Right hindlimb (tissue), 1 donor: ENCODE results near the gene DDI2.
A peak's percentile ranks its signal among the peaks of the same experiment; 100 is the strongest.

Source experiments
- DNase-seq: peaks from one replicate; pipeline ENCODE4 v3.0.0-alpha.2; 2018

DDI2 gene

DNA sequence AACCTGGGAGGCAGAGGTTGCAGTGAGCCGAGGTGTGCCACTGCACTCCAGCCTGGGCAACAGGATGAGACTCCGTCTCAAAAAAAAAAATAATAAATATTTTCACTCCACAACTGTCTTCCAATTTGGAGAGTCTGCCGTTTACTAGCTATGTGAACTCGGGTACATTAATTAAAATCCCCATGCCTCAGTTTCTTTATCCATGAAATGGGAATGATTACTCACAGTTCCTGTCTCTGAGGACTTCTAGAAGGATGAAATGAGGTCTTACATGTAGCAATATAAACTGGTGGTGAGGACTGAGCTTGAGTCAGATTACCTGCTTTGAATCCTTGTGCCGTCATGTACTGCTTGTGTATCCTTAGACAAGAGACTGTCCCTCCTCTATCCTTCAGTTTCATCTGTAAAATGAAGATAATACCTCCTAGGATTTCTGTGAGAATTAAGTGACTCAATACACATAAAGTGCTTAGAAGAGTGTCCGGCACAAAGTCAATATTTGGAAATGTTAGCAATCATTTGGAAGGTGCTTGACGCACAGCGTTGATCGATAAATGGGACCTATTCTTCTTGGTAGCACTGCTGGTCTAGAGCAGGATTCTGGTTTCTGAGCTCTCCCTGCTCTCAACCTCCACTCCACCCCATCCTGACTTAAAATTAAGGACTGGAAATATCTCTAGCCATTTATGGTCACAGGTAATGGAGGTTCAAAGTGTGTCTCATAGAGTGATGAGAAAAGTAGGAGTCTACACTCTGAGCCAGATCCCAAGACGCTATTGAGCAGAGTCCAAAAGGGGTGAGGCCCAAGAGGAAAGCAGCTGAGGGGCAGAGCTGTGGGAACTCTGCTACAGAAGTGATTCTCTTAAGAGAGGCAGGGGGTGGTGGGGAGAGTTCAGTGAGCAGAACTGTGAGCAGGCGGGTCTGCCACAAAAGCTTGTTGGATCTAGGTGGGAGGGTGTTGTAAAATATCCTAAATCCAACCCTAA, 11.6 kb upstream of the DDI2 start:
- no peak for DNase-seq

DNA sequence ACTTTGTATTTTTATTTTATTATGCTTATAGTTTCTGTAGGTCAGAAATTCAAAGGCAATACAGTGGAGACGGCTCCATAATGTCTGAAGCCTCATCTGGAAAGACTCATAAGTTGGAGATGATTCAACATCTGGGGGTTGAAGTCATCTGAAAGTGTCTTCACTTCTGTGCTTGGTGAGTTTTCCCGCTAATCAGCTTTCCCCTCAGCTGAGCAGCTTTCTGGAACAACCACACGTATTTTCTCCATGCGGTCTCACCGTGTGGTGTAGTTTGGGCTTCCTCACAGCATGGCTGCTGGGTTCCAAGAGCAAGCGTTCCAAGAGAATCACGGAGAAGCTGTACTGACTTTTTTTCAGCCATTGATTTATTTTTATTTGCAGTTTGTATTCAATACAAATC, 7.6 kb upstream of the DDI2 start:
- no peak for DNase-seq

DNA sequence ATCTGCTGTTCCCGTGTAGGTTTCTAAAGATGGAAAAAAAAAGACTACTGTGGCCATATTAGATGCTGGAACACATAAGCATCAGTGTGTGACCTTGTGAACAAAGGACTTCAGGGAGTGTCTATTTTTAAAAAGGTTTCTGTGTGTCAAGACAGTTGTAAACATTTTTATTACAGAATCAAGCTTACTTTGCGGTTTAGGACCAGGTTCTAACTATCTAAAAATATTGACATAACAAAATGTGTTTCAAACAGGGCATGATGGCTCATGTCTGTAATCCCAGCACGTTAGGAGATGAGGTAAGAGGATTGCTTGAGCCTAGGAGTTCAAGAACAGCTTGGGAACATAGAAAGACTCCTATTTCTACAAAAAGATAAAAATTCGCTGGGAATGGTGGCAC, 7.1 kb upstream of the DDI2 start:
- no peak for DNase-seq

DNA sequence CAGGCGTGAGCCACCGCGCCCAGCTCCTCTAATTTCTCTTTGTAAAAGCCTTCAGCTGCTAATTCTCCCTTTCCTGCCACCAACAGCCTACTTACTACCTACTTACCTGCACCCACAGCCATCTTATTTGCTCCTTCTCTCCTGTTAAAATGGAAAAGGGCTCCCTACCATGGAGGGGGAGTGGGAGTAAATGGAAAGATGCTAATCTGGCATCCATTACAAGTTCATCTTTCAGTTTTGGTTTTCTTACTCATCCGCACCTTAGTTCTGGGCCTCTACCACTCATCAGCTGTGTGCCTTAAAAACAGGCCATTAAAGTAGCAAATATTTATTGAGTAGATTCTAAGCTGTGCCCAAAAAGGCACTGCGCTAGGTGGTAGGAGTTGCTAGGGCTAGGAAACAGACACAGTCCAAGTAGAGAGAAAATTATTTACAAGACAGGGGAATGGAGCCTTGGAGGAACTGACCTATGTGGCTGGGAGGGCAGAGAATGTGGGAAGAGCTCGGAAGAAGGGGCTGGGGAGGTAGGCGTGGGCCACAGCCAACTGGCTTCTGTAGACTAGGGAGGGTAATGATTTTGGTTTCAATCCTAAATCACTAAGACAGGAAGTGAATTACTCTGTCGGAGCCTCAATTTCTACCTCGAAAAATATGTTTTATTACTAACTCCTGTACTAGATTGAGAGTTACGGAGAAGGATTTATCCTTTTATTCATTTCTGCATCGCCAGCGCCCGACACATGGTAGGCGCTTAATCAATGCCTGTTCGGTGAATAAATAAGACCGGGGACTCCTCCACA, 685 bp upstream of the DDI2 start:
- peak; percentile 59 for DNase-seq

DNA sequence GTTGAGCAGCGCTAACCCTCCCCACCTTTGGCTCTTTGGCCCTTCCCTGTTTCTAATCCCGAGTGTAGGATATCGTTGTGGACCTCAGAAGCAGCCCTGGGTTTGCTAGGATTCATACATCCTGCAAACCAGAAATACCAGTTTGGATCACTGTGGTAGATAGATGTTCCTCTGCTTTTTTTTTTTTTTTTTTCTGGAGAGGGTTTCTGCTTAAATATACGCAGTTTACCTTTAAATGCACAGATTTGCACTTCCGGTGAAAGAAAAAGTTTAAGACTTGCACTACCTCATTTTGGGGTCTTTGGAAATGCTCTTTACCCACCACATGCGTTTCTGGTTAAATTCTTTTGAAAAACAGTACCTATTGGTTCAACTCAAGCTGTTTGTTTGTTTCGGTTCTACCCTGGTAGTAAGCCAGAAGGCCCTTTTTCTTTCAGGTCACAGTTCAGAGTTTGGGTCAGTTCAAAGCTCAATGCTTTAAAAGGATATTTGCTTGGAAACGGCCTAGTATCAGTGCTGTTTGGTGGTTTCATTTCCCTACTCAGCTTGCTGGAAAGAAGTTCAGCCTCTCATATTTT, 908 bp downstream of the DDI2 start:
- DNase-seq: no peak

DNA sequence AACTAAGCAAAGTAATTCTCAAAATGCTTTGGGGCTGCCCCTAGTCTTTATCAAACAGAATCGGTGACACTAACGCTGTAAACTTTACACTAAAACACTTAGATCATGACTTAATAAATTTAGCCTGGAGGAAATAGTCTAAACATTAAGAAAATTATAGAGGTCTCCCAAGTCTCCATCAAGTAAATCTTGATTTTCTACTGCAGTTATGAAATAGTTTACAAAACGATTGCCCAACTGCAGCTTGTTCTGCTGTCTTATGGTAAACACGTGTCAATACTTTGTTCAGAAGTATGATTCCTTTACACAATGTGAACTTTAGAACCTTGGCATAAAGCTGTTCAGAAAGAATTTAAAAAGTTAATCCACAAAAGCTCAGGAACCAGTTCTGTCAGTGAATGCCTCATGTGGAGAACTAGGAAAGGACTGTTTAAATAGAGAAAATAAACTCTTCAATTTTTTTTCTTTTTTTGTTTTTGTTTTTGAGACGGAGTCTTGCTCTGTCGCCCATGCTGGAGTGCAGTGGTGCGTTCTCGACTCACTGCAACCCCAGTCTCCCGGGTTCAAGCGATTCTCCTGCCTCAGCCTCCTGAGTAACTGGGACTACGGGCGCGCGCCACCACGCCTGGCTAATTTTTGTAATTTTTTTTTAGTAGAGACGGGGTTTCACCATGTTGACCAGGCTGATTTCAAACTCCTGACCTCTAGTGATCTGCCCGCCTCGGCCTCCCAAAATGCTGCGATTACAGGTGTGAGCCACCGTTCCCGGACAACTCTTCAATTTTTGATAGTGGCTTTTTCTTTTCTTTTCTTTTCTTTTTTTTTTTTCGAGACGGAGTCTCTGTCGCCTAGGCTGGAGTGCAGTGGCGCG, 1.6 kb downstream of the DDI2 start:
- DNase-seq: no peak

DNA sequence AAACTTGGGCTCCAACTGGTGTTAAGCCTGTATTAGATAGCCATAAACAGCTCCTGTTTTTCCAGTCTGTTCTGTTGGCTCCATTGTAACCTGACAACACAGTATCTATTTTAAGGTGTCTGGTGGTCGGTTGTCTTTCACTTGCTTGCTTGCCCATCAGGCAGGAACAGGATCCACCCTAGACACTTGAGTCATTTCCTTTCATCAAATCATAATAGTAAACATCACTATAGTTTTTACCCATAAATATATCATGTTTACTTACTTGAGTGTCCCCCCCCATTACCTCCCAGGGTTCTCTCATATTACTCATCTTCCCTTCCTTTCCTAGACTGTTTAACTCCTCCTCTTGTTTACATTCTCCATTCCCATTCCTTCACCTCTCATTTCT, 2.9 kb downstream of the DDI2 start:
- no peak for DNase-seq

DNA sequence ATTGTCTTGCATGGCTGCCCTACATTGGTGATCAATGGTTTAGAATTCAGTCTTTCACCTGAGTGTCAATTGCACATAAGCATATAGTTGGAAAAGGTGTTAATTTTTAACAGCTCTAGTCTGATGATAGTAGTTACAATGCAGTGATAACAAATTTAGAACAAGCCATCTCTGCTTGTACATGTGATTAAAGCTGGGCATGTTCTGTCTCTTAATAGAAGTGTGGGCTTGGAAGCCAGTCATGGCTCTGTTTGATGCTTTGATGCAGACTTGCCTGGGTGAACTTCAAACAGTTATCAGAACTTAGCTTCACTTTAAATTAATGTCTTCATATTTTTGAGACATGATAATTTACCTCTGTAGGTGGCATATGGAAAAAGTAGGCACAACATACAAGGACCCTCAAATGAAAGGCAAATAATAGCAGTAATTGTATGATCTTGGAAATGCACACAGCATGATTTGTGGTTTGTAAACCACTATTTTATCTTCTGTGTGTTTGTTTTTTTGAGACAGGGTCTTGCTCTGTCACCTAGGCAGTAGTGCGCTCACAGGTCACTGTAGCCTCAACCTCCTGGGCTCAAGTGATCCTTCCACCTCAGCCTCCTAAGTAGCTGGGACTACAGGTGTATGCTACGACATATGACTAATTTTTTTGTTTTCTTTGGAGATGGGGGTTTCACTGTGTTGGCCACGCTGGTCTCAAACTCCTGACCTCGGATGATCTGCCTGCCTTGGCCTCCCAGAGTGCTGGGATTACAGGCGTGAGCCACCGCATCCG, 3.8 kb downstream of the DDI2 start:
- DNase-seq: no peak

DNA sequence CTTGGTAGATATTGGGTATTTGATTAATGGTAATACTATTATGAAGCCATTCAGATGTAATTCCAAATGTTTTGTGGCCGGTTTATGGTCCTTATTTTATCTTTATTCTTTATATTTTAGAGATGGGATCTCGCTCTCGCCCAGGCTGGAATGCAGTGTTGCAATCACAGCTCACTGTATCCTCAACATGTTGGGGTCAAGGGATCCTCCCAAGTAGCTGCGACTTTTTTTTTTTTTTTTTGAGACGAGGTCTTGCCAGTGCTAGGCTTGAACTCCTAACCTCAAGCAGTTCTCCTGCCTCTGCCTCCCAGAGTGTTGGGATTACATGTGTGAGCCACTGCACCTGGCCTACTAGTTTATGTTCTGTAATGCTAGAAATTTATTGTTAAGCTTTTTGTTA, 4.7 kb downstream of the DDI2 start:
- DNase-seq: no peak

DNA sequence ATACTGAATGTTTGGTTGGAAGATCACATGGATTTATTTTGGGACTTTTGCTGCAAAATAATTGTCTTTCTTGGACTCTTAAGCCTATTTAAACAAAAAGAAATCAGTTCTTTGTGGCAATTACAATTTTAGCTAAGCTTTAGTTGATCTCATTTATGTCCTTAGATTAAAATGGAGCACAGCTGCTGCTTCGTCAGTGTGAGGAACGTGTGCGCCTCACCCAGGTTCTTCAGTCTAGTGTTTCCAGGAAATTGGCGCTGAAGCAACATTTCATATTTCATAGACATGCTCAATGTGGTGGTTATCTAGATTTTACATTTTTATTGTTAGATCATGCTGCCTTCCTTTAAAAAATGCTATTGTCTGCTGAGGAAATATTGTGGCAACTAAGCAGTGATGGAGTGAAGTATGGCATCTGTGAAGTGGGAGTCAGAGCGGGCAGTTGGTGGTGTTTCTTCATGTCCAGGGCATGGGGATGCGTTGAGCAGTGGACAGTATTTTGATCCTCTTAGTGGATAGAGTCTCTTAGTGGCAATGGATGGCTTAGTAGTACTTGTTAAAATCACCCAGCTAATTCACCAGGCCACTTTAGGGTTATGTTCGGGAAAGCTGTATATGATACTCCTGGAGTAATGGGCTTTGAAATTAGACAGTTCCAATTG, 5.6 kb downstream of the DDI2 start:
- DNase-seq: no peak

DNA sequence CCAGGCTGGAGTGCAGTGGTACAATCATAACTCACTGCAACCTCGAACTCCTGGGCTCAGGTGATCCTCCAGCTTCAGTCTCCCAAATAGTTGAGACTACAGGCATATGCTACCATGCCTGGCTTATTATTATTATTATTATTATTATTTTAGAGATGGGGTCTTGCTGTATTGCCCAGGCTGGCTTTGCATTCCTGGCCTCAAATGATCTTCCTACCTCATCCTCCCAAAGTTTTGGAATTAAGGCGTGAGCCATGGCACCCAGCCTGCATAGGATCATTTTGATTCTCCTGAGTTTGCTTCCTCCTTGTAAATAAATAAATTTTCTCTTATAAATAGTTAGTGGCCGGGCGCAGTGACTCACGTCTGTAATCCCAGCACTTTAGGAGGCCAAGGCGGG, 6.2 kb downstream of the DDI2 start:
- DNase-seq: no peak

DNA sequence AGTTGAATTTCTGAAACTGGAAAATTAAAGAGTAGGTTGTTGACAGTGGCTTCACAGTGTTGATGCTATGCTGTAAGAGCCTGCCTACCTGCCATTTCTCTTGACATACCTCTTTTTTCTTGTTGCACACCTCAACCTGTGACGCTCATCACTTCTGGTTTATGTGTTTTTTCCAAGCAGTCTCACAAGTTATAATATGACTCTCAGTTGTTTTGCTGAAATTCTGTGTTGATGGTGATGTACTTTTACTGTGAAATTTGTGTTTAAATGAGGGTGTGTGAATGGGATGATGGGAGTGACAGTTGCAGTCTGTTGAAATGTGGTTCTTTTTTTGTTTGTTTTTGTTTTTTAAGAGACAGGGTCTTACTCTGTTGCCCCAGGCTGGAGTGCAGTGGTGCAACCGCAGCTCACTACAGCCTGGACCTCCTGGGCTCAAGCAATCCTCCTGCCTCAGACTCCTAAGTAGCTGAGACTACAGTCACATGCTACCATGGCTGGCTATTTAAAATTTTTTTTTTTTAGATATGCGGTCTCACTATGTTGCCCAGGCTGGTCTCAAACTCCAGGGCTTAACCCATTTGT, 7.0 kb downstream of the DDI2 start:
- DNase-seq: no peak

DNA sequence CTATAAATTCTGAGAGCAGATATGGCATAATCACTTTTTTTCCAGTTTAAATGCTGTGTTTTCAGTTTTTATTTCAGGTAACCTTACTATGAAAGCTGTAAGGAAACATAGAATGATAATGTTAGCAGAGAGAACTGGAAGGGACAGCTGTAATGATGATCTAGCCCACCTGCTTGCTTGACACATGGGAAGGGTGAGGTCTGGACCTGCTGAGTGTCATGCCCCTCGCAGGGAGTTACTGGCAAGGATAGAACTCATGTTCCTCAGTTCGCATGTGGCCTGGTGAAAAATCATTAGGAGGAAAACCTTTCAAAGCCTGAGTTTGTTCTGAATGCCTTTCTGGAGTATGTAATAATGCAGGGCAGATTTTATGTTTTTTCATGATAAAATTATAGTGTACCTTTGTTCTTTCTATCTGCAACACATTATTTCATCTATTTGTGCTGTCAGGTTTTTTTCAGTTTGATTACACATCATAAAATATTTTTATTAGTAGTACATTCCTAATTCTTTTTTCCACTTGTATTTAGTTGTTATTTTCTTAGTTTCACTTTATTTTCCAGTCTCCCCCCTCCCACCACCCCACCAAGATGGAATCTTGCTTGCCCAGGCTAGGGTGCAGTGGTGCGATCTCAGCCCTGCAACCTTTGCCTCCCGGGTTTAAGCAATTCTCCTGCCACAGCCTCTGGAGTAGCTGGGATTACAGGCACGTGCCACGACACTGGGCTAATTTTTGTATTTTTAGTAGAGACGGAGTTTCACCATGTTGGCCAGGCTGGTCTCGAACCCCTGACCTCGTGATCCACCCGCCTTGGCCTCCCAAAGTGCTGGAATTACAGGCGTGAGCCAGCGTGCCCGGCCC, 8.0 kb downstream of the DDI2 start:
- no peak for DNase-seq

DNA sequence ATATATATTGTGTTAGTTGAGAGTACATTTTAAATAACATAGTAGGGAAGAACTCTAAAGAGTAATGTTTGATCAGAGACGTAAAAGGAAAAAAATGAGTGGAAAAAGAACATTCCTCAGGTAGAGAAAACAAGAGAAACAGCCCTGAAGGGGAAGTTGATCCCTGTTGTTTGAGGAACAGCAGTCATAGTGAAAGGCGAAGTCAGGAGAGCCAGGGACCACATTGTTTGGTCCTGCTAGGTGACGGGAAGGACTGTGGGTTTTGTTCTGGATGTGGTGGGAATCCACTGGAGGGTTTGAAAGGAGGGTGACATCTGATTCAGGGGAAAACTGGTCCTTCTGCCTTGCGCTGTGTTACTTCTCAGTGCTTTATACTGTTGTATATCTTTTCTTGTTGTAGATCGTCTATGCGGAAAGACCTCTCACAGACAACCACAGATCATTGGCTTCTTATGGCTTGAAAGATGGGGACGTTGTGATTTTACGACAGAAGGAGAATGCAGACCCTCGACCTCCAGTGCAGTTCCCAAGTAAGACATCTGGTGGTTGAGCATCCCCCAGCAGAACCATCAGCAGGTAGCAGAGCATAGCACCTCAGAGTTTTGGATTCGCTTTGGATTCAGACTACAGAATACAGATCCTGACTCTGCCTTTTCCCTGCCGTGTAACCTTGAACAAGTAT, 9.2 kb downstream of the DDI2 start:
- DNase-seq: no peak

DNA sequence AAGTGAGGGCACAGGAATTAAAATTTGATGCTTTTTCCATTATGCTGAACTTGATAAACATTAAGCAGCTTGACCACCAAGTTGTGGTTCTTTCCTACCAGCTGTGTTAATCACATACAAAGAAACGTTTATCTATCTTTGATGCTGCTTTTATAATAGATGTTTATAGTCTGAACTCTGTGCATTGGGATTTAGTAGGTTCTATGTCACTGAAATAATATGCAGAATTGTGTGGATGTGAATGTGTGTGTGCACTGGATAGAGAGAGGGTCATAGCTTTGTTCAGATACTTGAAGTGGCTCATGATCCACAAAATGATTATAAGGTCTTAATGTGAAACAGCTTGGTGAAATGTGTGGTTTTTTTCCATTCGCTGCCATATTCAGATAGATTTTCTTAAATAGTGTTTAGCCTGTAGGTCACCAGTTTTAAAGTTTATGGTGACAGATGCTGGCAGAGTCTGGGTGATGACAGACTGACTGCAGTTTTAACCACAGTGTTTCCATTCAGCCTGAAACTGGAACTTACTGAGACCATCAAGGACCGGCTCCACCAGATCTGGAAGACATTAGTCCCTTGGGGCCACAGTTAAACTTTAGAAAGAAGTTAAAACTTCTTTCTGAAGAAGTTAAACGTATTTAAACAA, 10.2 kb downstream of the DDI2 start:
- DNase-seq: peak; percentile 24

DNA sequence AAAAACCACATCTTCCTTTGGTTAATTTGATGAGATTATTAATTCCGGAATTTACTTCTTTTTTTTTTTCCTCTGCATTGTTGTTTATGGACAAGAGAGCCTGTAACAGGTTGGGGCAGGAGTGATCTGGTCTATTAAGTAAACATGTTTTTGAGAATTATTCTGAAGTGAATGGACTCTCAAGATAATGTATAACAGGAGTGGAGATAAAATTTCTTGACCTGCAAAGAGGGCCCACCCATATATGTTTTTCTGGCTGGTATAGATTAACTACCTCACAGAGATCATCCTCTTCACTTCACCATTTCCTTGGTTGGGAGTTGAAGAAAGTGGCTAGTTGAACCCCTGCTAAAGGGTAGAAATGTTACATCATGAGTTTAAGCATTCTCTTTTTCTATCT, 10.7 kb downstream of the DDI2 start:
- no peak for DNase-seq

DNA sequence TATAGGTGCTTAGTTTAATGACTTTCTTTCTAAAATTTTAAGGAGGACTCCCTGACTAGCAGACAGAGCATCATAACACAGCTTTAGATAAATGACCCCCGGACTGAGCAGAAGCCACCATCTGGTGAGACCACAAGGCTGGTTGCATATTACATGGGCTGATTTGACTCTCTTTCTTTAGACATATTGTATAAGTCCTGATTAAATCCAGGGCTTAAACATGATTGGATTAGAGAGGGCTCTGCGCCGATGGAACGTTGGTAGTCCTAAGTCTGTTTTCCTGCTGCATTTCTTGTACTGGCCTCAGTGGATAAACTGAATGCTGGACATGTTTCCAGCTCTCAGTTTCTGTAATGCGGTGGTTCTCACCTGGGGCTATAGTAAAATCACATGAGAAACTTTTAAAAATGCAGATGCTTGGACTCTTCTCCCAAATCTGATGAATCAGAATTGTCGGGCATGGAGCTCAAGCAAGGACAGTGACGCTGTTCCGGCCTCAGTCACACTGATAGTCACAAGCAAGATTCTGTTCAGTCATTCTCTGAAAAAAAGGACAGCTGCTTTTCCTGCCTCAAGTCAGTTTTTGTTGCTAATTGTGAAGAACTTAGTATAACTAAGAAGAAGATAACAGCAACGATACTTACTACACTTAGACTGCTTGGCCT, 16.6 kb downstream of the DDI2 start:
- no peak for DNase-seq

DNA sequence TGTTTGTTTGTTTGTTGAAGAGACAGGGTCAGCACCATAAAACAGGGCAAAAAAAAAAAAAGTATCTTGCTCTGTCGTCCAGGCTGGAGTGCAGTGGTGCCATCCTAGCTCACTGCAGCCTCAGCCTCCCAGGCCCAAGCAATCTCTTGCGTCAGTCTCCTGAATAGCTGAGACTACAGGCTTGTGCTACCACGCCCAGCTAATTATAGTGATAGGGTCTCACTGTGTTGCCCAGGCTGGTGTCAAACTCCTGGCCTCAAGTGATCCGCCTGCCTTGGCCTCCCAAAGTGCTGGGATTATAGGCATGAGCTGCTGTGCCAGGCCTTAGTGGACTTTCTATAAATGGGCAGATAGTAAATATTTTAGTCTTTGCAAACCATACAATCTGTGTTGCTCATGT, 19.2 kb downstream of the DDI2 start:
- no peak for DNase-seq
